Glomerular endothelial cell (primary cell): ENCODE data around the gene ACY1. TPM values are rescaled to one million over a fixed set of nuclear protein-coding genes. Genes with fewer than 3 reads are reported as not detected.

ENCODE experiments used
- DNase-seq: peaks from one replicate; pipeline ENCODE4 v3.0.0-alpha.2; 2011; ENCODE audit warnings: low read depth, low spot score; ENCODE audit errors: extremely low read depth
- total RNA-seq: library from RNA; depleted of rRNA; stranded (reverse); fragments of >200 nt; gene quantifications from 2 replicates; pipeline ENCODE4 v1.2.3, GENCODE V29; 2015

Gene ACY1
- total RNA-seq, 1 donor from 2014 or later: 24.2 TPM

DNA sequence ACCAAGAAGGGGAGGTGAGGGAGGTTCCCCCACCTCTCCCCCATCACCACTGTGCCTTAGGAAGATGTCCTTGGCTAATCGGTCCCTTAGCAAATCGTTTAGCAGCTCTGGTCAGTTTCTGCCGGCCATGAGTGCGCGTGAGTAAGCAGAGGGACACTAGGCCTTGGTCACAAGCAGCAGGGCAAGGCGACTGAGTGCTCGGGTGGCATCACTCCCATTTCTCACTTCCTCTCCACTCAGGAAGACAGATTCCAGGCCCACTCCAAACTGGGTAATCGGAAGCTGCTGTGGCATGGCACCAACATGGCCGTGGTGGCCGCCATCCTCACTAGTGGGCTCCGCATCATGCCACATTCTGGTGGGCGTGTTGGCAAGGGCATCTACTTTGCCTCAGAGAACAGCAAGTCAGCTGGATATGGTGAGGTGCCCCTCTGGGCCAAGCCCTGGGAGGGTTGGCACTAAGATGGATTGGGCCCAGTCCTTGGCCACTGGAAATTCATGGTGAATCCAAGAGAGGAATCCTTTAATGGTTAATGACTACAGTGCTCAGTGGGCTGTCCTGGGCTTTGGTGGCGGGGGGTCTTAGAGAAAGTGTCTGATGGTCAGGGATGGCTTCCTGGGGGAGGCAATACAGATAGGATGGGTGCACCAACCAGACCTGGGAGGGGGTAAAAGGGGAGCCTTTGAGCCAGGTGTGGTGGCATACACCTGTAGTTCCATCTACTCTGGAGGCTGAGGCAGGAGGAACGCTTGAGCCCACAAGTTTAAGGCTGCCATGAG, 37.2 kb upstream of the ACY1 start:
- DNase-seq: no peak

DNA sequence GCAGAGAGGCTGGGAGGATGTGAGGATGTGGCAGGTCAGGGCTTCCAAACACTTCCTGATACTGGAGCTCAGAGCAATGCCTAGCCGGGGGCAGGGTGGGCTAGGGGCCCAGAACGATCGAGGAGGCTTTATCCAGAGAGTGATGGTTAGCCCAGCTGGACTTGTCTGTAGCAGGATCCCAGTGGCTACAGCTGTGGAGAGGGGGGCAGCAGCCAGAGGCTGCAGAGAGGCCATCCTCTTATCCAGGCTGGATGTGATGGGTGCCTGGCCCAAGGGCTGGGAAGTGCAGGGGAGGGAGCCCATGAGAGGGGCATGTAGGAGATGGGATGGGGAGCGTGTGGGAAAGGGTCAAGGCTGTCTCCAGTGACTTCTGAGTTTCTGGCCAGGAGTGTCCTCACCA, 36.5 kb upstream of the ACY1 start:
- DNase-seq: no peak

DNA sequence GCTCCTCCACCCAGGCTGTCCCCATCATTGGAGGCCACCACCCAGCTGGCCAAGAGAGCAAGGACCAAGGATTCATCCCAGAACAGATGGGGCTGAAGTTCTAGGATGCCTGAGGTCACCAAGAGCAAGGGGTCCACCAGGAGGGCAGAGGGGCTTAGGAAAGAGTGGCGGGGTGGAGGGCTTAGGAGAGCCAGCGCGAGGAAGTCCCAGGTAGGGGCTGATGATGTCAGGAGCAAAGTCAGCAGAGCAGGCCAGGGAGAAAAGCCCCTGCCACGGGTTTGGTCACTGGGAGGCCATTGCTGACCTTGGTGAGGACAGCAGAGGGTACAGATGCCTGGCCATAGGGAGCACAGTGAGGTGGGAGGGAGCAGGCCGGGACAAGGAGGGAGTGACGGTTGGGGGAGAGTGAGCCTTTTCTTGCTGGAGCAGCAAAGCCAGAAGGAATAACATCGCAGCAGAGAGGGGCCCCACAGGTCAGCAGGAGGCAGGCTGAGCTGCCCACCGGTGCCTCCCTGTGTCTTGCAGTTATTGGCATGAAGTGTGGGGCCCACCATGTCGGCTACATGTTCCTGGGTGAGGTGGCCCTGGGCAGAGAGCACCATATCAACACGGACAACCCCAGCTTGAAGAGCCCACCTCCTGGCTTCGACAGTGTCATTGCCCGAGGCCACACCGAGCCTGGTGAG, 36.0 kb upstream of the ACY1 start:
- DNase-seq: no peak

DNA sequence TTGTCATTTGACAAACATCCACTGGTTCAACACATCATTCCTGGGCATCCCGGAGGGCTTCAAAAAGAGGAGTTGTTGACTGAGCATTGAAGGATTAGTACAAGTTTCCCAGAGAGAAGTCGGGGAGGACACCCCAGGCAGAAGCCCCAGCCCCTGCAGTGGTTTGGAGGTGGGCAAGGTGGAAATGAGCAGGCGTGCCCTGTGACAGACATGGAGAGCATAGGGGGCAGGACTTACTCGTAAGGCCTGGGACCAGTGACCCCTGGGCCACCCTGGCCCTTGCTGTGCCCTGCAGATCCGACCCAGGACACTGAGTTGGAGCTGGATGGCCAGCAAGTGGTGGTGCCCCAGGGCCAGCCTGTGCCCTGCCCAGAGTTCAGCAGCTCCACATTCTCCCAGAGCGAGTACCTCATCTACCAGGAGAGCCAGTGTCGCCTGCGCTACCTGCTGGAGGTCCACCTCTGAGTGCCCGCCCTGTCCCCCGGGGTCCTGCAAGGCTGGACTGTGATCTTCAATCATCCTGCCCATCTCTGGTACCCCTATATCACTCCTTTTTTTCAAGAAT, 35.2 kb upstream of the ACY1 start:
- DNase-seq: no peak

DNA sequence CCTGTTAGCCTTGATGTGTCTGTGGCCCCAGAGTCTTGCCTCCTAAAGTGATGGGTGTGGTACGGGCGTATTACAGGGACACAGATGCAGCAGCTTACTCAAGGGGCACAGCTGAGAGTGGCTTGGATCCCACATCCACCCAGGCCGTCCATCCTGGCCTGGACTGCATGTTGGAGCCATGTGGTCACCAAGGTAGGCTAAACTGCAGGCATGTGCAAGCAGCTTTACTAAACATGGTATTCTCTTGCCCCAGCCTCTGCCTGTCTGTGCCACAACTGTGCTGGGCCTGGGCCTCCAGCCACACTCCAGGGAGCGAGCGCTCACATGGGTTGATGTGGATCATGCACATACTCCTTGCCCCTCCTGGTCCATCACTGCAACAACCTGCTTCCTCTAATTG, 34.2 kb upstream of the ACY1 start:
- no peak for DNase-seq

DNA sequence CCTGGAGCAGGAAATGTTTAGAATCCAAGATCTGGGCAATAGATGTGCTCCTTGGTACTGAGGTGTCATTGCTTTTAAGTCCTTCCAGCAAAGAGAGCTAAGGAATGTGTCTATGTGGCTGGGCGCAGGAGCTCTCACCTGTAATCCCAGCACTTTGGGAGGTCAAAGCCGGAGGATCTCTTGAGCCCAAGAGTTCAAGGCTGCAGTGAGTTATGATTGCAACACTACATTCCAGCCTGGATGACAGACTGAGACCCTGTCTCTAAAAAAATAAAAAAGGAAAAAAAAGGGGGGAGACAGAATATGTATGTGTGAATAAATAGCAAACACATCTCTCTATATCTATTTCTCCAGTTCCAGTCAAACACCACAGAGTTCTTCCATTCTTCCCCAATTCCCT, 32.4 kb upstream of the ACY1 start:
- no peak for DNase-seq

DNA sequence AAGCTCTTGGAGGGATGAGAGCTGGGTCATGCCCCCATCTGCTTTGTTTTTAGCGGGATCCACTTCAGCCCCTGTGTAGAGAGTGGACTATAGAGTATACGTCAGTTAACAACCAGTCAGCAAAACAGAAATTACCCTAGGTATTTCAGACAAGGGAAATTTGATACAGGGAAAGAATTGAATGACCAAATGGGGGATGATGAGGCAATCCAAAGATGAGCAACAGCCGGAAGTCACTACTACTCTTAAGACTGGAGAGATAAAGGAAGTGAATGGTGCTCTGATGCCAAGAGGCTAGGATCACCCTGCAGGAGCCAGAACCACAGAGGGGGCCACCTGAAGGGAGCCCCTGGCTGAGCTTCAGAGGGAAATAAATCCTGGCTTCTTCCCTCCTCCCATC, 29.9 kb upstream of the ACY1 start:
- DNase-seq: no peak

DNA sequence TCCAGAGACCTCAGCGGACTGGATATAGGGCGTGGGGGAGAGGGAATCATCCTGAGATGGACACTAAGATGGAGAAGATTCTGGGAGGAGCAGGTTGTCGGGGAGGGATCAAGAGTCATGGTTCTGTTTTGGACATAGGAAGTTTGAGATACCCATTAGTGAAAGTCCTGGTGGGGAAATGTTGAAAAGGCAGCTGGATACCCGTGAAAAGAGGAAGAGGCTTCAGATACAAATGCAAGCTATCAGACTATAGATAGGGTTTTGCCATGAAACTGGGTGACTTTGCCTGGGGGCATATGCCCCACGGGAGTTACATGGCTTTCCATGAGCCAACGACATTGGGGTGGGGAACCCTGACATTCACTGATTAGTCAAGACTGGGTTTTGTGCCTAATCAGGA, 29.2 kb upstream of the ACY1 start:
- DNase-seq: no peak

DNA sequence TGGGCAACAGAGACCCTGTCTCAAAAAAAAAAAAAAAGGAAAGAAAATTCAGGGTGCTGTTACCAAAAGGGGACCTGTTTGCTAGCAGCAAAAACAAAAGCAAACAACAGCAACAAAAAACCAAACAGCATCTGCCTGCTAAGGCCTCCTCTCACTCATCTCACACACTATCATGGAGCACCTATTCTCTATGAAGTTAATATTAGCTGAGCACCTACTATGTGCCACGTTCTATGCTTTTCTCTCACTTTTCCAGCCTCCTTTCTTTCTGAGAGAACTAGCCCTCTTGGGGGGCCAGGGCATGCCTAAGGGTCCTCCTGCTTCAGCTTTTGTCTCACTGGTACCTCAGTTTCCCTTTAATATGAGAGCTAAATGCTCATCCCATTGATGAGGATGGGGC, 28.6 kb upstream of the ACY1 start:
- no peak for DNase-seq

DNA sequence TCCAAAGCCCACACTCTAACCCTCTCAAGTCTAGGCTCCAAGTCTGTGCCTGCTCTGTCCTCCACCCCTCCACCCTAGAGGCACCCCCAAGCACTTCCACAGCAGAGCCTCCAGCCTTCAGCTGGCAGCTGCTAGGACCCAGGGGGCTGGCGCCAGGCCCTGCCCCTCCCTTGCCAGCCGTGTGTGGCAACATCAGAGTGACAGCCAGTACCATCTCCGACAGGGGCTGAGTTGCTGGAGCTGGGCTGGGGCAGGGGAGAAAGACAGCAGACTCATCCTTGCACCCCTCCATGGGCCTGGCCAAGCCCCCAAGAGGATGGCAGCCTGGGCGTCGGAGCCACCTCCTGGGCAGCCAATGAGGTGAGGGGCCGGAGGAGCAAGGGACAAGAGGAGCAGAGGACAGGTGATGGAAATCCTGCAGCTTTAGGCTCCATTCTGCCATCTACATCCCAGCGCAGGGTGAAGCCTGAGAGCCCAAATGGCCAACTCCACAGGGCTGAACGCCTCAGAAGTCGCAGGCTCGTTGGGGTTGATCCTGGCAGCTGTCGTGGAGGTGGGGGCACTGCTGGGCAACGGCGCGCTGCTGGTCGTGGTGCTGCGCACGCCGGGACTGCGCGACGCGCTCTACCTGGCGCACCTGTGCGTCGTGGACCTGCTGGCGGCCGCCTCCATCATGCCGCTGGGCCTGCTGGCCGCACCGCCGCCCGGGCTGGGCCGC, 28.0 kb upstream of the ACY1 start, which contains the start of gene GPR62:
Gene GPR62 (plus strand): TSS at position 207 of the 718 bp plus-strand sequence. CDS start 272 bp downstream, at position 479.
- DNase-seq: no peak

DNA sequence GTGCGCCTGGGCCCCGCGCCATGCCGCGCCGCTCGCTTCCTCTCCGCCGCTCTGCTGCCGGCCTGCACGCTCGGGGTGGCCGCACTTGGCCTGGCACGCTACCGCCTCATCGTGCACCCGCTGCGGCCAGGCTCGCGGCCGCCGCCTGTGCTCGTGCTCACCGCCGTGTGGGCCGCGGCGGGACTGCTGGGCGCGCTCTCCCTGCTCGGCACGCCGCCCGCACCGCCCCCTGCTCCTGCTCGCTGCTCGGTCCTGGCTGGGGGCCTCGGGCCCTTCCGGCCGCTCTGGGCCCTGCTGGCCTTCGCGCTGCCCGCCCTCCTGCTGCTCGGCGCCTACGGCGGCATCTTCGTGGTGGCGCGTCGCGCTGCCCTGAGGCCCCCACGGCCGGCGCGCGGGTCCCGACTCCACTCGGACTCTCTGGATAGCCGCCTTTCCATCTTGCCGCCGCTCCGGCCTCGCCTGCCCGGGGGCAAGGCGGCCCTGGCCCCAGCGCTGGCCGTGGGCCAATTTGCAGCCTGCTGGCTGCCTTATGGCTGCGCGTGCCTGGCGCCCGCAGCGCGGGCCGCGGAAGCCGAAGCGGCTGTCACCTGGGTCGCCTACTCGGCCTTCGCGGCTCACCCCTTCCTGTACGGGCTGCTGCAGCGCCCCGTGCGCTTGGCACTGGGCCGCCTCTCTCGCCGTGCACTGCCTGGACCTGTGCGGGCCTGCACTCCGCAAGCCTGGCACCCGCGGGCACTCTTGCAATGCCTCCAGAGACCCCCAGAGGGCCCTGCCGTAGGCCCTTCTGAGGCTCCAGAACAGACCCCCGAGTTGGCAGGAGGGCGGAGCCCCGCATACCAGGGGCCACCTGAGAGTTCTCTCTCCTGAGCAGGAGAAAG, 27.2 kb upstream of the ACY1 start:
- DNase-seq: no peak

DNA sequence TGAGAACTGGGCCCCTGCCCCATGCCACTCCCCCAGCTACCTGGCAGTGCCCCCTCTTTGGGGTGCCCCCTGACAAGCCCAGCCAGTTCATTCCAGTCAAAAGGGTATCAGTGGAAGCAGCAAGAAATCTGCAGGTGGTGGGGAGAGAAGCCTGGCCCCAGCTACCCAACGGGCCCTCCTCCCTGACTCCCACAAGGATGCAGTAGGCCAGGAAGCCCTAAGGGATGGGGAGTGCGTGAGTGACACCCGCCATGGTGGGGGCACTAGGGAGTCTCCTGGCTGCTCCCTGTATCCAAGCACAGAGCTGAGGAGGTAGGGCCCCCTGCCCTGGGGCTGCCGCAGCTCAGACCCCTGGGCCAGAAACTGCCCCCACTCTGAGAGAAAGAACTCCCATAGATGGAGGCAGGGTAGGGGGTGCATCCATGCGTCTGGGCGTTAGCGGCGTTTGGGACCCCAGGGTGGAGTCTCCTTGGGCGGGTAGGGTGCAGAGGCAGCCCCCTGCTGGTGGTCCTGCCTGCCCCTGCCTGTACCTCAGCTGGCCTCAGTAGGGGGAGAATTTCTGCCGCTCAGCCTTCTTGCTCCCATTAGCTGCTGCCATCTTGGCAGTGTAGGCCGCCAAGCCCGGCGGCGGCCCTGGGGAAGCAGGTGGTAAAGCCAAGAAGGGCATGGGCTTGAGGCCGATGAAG, 25.7 kb upstream of the ACY1 start:
- DNase-seq: no peak

DNA sequence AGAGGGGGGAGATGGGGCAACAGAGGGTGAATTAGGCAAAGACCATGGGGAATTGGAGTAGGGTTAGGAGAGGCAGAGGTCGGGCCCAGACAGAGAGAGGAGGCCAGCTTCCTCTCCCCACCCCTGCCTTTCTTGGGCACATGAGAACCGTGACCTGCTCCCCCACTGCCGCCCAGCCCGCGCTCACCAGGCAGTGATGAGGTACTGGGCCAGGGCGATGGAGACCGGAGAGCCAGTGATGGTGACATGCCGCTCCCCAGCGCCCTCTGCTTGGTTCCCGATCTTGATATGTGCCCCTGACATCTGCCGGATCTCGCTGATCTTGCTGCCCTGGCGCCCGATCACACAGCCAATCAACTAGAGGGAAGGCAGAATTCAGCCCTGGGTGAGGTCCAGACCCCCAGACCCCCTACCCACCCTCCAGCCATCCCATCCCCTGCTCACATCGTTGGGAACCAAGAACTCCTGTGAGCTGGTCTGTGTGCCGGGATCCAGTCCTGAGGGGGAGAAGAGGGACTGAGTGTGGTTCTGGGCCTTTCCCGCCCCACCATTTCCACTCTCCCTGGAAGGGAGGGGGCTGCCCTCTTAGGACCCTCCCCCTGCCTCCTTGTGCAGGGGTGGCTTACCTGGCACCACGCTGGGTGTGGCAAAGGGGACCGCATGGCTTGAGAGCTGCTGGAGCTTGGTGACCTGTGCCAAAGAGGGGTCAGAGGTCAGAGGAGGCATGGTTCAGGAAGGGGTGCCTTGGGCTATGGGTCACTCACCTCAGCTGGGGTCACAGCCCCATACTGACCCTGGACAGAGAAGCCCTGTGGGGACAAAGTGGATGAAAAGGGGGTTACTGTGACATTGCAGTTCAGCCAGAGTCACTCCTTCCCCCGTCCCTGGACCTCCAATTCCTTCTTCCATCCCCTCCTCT, 24.5 kb upstream of the ACY1 start:
- no peak for DNase-seq

DNA sequence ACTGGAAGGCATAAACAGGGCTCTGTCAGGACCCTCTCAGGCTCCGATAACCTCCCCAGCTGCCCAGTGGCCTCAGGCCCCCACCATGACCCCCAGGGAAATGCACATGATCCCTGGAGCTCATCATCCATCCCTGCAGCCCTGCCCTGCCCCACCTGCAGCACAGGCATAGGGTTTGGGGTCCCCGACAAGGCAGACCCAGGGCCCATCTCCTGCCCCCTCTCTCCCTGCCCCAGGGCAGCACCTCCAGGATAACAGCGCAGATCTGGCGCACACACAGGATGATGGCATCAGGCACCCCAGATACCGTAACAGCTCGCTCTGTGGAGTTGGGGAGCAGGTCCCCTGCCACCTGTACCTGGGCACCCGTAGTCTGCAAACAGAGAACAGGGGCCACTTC, 23.7 kb upstream of the ACY1 start:
- no peak for DNase-seq

DNA sequence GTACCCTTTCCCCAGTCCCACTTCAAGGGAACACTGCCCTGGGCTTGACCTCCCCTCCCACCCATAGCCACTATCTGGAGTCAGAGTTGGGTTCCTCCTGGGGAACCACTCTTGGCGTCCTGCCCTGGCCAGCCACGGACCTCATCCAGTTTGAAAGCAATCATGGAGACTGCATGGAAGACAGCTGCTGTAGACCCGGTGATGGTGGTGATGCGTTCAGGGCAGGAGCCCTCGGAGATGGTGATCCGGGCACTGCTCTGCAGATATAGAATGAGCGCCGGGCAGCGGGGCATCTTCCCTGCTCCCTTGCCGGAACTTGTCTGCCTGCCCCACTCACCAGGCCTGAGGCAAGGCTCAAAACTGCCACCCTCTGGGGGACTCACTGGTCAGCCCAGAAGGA, 22.9 kb upstream of the ACY1 start:
- DNase-seq: no peak

DNA sequence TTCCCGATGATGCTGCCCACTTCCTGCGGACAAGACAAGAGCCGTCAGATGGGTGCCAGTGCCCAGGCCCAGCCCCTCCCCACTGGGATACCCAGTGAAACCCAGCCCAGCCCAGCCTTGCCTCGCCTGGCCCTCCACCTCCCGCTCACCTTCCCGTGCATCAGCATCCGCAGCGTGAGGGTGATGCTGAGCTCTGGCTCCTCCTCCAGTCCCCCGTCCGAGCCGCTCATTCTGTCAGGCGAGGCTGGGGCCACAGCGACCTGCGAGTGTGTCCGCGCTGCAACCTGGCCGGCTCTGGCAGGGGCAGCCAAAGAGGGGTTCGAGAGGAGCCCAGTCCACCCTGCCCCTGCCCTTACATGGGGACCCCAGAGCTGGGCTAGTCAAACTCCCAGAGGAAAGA, 22.3 kb upstream of the ACY1 start:
- DNase-seq: no peak

DNA sequence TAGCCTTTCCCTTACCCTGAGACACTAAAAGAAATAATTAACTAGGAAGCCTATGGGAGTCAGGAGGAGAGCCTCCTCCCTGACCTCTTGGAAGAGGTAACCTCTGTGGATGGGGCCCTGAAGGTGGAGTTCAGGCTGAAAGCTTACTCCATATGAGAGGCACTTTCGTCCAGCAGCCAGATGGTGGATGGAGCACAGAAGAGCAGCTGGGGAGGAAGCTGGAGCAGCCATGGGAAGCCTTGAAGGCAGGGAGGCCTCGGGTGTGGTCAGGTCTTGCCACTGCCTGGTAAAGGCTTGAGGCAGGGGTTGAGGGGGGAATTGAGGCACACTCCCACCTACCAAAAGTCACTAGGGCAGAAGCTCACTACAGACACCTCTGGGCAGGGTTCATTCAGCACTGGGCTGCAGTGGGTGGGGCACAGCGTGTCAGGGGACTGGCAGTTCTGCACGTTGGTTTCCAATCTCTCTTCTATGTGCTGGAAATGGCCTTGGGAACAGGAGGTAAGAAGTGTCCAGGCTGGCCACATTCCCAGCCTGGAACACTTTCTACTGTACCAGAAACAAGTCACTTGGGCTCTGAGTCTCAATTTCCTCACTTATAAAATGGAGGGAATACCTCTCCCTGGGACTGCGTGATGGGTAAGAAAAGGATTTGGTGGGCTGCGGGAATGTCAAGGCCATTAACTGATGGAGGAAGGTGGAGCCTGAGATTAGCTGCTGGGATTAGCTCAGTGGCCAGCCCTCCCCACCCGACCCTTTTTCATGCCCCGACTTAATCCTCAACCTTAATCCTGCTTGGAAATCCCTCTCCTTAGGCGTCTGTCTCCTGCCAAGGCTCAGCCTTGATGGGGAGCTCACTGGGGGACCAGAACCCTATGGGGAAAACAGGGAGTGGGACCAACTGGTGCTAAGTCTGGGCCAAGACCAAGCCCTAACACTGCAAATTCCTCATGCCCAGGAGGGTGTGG, 21.4 kb upstream of the ACY1 start:
- no peak for DNase-seq
